ENCODE data around the gene SLC6A12.

- TF ChIP-seq EZH2 (IDR thresholded peaks at IDR 0.05; ENCODE audit: low read length, unreplicated experiment) (no peak), CTCF (conservative IDR thresholded peaks at IDR 0.05; ENCODE audit: low read depth, low read length) (no peak), EZH2phosphoT487 (IDR thresholded peaks at IDR 0.05; ENCODE audit: borderline replicate concordance, low read length) (no peak)
These were observed 31.5 kb downstream of the SLC6A12 start for GRCh38 chr12:182381-182892.
